Sigmoid colon (tissue), 7 donors: ENCODE measurements around the gene GABRD. TPM values are rescaled to one million over a fixed set of nuclear protein-coding genes. Genes with fewer than 3 reads are reported as not detected.

Source experiments
- DNase-seq: peaks from one replicate; pipeline ENCODE4 v3.0.0-alpha.2; 2019
- H3K27ac ChIP-seq, 4 donors: fragments of 200-600 bp; sonication (generic); one replicate each; pipeline ENCODE4 v1.5.1; 2016 to 2019; ENCODE audit warnings: mild to moderate bottlenecking in 1 of 4
- H3K27me3 ChIP-seq, 3 donors: fragments of 200-600 bp; sonication (generic); one replicate each; pipeline ENCODE4 v1.5.1; 2019; ENCODE audit warnings: mild to moderate bottlenecking in 1 of 3
- H3K36me3 ChIP-seq, 4 donors: fragments of 200-600 bp; sonication (generic); one replicate each; pipeline ENCODE4 v1.5.1; 2016 to 2019
- H3K4me1 ChIP-seq, 4 donors: fragments of 200-600 bp; sonication (generic); one replicate each; pipeline ENCODE4 v1.5.1; 2017 to 2019
- H3K4me3 ChIP-seq, 4 donors: fragments of 200-600 bp; sonication (generic); one replicate each; pipeline ENCODE4 v1.5.1; 2017 to 2019; ENCODE audit warnings: mild to moderate bottlenecking in 2 of 4, moderate library complexity in 1 of 4
- H3K9me3 ChIP-seq, 4 donors: fragments of 200-600 bp in 3 of 4; sonication (generic) in 3 of 4; one replicate each; pipeline versions ENCODE4 v1.5.1 to v1.6.1; 2013 to 2019
- CTCF ChIP-seq, 4 experiments: fragments of 450-650 bp in 3 of 4; fragments of 200-600 bp in 1 of 4; IDR thresholded peaks; one replicate each; pipeline ENCODE4 v1.5.1; 2016 to 2019; ENCODE audit warnings: antibody characterized with exemption in 4 of 4, mild to moderate bottlenecking in 3 of 4, moderate library complexity in 2 of 4
- EP300 ChIP-seq, 4 donors: sonication (generic); formaldehyde crosslinking; IDR thresholded peaks; one replicate each; pipeline ENCODE4 v1.6.1; 2017; ENCODE audit warnings: antibody characterized with exemption in 4 of 4
- POLR2A ChIP-seq, 2 donors: fragments of 450-650 bp; IDR thresholded peaks; one replicate each; pipeline ENCODE4 v1.6.1; 2016; ENCODE audit warnings: antibody characterized with exemption in 2 of 2, mild to moderate bottlenecking in 2 of 2, moderate library complexity in 2 of 2
- POLR2AphosphoS5 ChIP-seq, 4 donors: sonication (generic); formaldehyde crosslinking; IDR thresholded peaks; one replicate each; pipeline ENCODE4 v1.6.1; 2017; ENCODE audit warnings: antibody characterized with exemption in 4 of 4
- WGBS, 2 donors: extraction: QIAGEN DNeasy Blood & Tissue Kit; methylation state at CpG; one replicate each; pipeline ENCODE4 v1.1.7; 2013; 5-methylcytosine and 5-hydroxymethylcytosine counted together
- intact Hi-C: fragments of 100-400 bp; cut with DNase I; formaldehyde crosslinking; loops from one replicate; pipeline ENCODE4 v1.15.1; 2023
- polyA plus RNA-seq, 3 donors: library from polyadenylated mRNA; stranded (reverse); fragments of 200-250 nt; gene quantifications; one replicate each; pipeline ENCODE4 v1.2.3, GENCODE V29; 2013
- total RNA-seq, 4 donors: library from RNA; depleted of rRNA; stranded (reverse); fragments of >200 nt; gene quantifications; one replicate each; pipeline ENCODE4 v1.1.0, GENCODE V29; 2016
- donor health status: healthy with polysubstance abuse.
- donor health status: Bipolar disorder and iron deficiency.
- donor health status: healthy.

GABRD gene
- total and polyA plus RNA-seq, 7 donors = 0.51 TPM; not detected in 6

GRCh38 chr1:1986451-1987141, 32.5 kb upstream of the GABRD start:
- intact Hi-C loops = no loop called here
- Histone ChIP-seq H3K36me3 (no peaks in the 10 kb centered on the region), H3K9me3 (no peaks in the 10 kb centered on the region), H3K4me1 (no peaks in the 10 kb centered on the region), H3K27ac (no peak overlapping the region), H3K27me3 (peaks cover 0 to 40% (median 30%) of the 10 kb centered on the region in 3 donors), H3K4me3 (no peak overlapping the region)
- DNase-seq = no peak
- TF ChIP-seq POLR2AphosphoS5 (IDR thresholded peaks at IDR 0.05) (no peak), EP300 (IDR thresholded peaks at IDR 0.05) (no peak), CTCF (IDR thresholded peaks at IDR 0.05) (no peak), POLR2A (IDR thresholded peaks at IDR 0.05) (no peak)
- 65 to 76% methylated on average over 24 of the region's 24 CpGs for WGBS, 2 donors

GRCh38 chr1:1987142-1987510, 32.0 kb upstream of the GABRD start:
- H3K9me3 ChIP-seq = no peaks in the 10 kb centered on the region
- no peak for DNase-seq
- H3K27ac ChIP-seq = no peak overlapping the region
- WGBS, 2 donors = 77 to 82% methylated on average over 13 of the region's 13 CpGs
- no peaks in the 10 kb centered on the region for H3K36me3 ChIP-seq
- no peak for TF ChIP-seq POLR2AphosphoS5 (IDR thresholded peaks at IDR 0.05)
- H3K4me3 ChIP-seq = no peak overlapping the region
- H3K4me1 ChIP-seq = no peaks in the 10 kb centered on the region
- intact Hi-C loops = no loop called here
- peaks cover 0 to 40% (median 30%) of the 10 kb centered on the region in 3 donors for H3K27me3 ChIP-seq

GRCh38 chr1:1988061-1988945, 30.8 kb upstream of the GABRD start:
- intact Hi-C loops = no loop called here
- Histone ChIP-seq H3K27me3 (peaks cover 0 to 40% (median 30%) of the 10 kb centered on the region in 3 donors), H3K36me3 (no peaks in the 10 kb centered on the region), H3K4me3 (no peak overlapping the region), H3K4me1 (no peaks in the 10 kb centered on the region), H3K9me3 (no peaks in the 10 kb centered on the region), H3K27ac (no peak overlapping the region)
- TF ChIP-seq POLR2AphosphoS5 (IDR thresholded peaks at IDR 0.05) = no peak
- no peak for TF ChIP-seq EP300 (IDR thresholded peaks at IDR 0.05)
- 54 to 62% methylated on average over 29 of the region's 29 CpGs for WGBS, 2 donors
- DNase-seq = no peak

GRCh38 chr1:1989102-1989542, 30.0 kb upstream of the GABRD start:
- no peak overlapping the region for H3K4me3 ChIP-seq
- H3K9me3 ChIP-seq = no peaks in the 10 kb centered on the region
- H3K27ac ChIP-seq = peak overlapping the region in 1 of 4 donors; percentile 47
- peaks cover 0 to 40% (median 30%) of the 10 kb centered on the region in 3 donors for H3K27me3 ChIP-seq
- H3K4me1 ChIP-seq = no peaks in the 10 kb centered on the region
- intact Hi-C loops = no loop called here
- WGBS, 2 donors = 53 to 69% methylated on average over 22 of the region's 22 CpGs
- TF ChIP-seq CTCF (IDR thresholded peaks at IDR 0.05) (no peak), POLR2A (IDR thresholded peaks at IDR 0.05) (no peak), EP300 (IDR thresholded peaks at IDR 0.05) (no peak), POLR2AphosphoS5 (IDR thresholded peaks at IDR 0.05) (no peak)
- no peak for DNase-seq
- H3K36me3 ChIP-seq = no peaks in the 10 kb centered on the region

GRCh38 chr1:1989789-1990188, 29.4 kb upstream of the GABRD start:
- intact Hi-C loops = no loop called here
- H3K27ac ChIP-seq = peak overlapping the region; percentile 11 to 57 (median 40)
- H3K9me3 ChIP-seq = no peaks in the 10 kb centered on the region
- H3K4me1 ChIP-seq = no peaks in the 10 kb centered on the region
- no peaks in the 10 kb centered on the region for H3K36me3 ChIP-seq
- peaks cover 0 to 44% (median 36%) of the 10 kb centered on the region in 3 donors for H3K27me3 ChIP-seq
- no peak for TF ChIP-seq CTCF (IDR thresholded peaks at IDR 0.05)
- TF ChIP-seq POLR2A (IDR thresholded peaks at IDR 0.05) = no peak
- TF ChIP-seq POLR2AphosphoS5 (IDR thresholded peaks at IDR 0.05) = no peak
- no peak for TF ChIP-seq EP300 (IDR thresholded peaks at IDR 0.05)
- 71 to 74% methylated on average over 9 of the region's 9 CpGs for WGBS, 2 donors
- no peak overlapping the region for H3K4me3 ChIP-seq
- no peak for DNase-seq
